ENCODE results near the gene EGFR.

DNA sequence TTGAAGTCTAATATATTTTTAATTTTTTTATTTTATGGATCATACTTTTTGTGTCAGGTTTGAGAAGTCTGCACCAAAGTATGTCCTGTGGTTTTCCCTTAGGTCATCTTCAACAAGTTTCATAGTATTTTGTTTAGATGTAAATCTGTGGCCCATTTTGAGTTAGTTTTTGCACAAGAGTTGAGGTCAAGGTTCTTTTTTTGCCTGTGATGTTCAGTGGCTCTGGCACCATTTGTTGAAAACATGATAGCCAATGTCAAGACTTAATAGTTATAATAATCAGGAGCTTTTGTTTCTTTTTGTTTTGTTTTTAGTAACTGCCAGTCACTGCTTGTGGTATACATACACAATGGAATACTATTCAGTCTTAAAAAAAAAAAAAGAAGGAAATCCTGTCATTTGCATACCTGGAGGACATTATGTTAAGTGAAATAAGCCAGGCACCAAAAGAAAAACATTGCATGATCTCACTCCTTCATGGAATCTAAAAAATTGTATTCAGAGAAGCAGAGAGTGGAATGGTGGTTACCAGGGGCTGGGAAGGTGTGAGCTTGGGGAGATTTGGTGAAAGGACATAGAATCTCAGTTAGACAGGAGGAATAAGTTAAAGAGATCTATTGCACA is 61.3 kb downstream of the EGFR start:
- TF ChIP-seq, protein P1, sequence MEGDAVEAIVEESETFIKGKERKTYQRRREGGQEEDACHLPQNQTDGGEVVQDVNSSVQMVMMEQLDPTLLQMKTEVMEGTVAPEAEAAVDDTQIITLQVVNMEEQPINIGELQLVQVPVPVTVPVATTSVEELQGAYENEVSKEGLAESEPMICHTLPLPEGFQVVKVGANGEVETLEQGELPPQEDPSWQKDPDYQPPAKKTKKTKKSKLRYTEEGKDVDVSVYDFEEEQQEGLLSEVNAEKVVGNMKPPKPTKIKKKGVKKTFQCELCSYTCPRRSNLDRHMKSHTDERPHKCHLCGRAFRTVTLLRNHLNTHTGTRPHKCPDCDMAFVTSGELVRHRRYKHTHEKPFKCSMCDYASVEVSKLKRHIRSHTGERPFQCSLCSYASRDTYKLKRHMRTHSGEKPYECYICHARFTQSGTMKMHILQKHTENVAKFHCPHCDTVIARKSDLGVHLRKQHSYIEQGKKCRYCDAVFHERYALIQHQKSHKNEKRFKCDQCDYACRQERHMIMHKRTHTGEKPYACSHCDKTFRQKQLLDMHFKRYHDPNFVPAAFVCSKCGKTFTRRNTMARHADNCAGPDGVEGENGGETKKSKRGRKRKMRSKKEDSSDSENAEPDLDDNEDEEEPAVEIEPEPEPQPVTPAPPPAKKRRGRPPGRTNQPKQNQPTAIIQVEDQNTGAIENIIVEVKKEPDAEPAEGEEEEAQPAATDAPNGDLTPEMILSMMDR (IDR thresholded peaks at IDR 0.05; ENCODE audit: poor library complexity): no peak
- TF ChIP-seq EZH2 (IDR thresholded peaks at IDR 0.05; ENCODE audit: borderline replicate concordance): no peak

All from hepatocyte (in vitro differentiated cells).